HL-60/S4 treated with phorbol 12-myristate 13-acetate at 8.2 ng/mL for 4 days and 3 days (cell line): ENCODE results near the gene PTPRN2.
"Not testable (repeated sequence)": the region's sequence is repeated elsewhere in the genome, so short reads cannot be mapped to it uniquely, and the experiment has no call there.

ENCODE experiments used
- in situ Hi-C: fragments of 300-500 bp; cut with MboI; formaldehyde crosslinking; loops from 2 replicates; pipeline ENCODE4 v1.15.0; 2022; ENCODE audit warnings: low sequenced_read_pairs

The PTPRN2 gene

DNA sequence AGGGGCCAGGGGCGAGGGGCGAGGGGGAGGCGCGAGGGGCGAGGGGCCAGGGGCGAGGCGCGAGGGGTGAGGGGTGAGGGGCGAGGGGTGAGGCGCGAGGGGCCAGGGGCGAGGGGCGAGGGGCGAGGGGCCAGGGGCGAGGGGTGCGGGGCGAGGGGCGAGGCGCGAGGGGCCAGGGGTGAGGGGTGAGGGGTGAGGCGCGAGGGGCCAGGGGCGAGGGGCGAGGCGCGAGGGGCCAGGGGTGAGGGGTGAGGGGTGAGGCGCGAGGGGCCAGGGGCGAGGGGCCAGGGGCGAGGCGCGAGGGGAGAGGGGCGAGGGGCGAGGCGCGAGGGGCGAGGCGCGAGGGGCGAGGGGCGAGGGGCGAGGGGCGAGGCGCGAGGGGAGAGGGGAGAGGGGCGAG lies 192.3 kb downstream of the PTPRN2 start:
- in situ Hi-C loops, result no loop called here

- in situ Hi-C loops, result no loop called here
These were observed 192.7 kb downstream of the PTPRN2 start for GRCh38 chr7:158394936-158395335.

- in situ Hi-C loops, result no loop called here
These were observed 193.5 kb downstream of the PTPRN2 start for GRCh38 chr7:158393926-158394625.

DNA sequence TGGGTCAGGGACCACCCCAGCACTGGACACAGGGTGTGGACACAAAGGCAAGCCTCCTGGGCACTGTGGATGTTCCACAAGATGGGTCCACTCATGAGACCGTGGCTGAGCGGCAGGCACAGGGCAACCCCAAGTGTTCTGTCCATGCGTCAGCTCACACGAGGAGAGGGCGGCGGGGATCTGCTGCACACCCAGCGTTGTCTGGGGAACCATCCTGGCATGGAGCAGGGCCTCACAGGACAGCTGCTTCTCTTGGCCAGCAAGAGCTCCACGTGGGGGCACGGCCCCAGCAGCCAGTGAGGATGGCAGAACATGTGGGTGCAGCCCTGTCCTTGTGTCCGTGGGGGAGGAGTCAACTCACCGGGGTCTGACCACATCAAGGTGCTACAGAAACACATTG lies 195.4 kb downstream of the PTPRN2 start:
- in situ Hi-C loops, result no loop called here

DNA sequence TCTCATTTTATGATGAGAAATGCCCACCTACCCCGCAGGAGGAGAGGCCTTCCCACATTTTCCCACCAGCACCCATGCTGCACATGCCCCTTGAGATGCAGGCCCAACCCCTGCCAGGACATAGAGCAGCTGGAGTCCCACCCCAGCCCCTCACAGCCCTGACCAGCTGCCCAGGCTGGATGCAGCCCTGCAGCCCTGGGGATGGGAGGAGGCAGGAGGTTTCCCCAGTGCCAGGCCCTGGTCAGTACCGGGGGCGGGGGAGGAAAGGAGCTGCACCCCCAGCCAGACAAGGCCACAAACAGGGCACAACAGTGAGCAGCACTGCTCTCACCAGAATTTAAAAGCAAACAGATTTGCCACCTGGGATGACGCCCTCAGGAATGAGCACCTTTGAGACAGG lies 196.1 kb downstream of the PTPRN2 start:
- in situ Hi-C loops, result no loop called here

DNA sequence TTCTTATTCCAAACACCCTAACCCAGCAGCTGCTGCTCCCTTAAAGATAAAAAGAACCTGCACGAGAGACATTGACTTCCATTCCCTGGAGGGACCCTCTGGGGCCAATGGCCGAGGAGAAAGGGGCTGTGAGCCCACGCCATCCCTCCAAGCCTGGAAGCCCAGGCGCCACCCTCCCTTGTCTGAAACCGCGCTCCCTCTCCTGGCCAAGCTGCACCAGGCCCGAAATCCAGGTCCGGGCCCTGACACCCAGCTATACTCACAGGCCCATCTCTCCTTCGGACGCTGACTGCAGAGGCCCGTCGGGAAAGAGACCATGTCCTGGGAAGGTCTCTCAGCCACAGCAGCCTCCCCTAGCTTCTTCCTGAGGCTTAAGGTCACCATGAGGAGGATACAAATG lies 196.5 kb downstream of the PTPRN2 start:
- in situ Hi-C loops, result no loop called here

DNA sequence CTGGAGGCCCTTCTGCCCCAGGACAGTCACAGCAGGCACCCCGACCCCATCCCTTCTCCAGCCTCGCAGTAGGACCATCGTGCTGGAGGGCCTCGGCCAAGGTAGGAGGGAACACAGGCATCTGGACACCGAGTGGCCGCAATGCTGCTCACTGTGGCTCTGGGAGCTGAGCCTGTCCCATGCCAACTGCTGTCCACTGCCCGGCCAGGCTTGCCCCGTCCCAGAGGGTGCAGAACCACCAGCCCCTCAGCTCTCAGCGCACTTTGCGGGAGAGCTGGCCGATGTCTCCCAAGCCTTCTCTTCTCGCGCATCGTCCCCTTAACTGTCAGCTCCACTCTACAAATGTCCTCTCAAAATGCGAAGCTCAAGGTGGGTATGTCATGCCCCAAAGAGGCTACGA lies 197.2 kb downstream of the PTPRN2 start:
- in situ Hi-C loops, result no loop called here

DNA sequence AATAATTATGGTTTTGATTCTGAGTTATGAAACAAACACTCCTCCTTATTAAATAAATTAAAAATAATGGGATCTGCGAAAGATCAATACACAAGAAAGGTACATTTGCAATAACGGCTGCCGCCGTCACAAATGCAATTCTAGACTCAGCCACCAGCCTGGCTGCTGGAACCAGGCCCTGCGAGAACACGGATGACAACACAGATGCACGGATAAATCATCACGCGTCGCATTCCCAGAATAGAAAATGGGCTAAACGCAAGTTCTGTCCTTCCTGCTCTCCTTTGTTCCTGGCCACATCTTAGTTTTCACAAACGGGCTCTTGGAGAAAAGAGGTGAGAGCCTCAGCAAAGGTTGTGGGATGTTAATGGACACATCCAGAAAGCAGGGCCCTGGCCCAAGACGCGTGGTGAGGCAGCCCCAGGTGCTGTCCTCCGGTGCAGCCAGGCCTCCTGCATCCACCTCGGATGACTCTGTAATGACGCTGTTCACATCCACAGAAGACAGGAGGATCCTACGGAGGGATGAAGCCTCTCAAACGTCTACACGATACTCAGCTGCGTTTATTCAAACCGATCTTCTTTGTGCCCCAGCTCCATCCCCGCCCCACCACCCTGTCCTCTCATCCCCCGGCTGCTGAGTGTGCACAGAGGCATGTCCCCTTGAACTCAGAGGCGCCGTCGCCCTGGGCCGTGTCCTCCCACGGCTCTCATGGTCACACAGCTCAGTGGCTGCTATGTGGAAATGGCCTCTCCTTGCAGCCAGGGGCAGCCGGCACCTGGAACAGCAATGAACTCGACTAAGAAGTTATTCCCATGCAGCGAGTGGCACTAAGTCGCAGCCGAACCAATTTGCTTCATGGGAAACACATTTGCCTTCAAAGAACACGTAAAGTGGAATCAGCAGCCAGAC lies 197.9 kb downstream of the PTPRN2 start:
- in situ Hi-C loops, result no loop called here

DNA sequence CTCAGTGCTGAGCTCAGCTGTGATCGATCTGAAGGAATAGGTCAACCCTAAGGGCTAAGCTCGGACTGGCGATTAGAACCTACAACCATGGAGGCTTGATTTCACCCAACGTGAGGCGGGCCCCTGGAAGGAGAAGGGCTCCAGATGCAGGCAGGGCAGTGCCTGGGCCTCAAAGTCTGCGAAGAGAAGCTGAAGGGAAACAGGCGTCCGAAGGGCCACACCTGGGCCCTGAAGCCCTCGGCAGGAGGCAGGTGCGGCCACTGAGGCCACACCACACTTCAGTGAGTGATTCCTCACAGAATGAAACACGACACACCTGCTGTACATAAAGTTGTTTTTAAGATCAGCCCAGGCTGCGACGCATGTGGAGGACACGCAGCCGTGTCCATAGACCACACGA lies 198.7 kb downstream of the PTPRN2 start:
- in situ Hi-C loops, result no loop called here

GRCh38 chr7:158388072-158388471 lies 199.6 kb downstream of the PTPRN2 start:
- in situ Hi-C loops, result no loop called here

DNA sequence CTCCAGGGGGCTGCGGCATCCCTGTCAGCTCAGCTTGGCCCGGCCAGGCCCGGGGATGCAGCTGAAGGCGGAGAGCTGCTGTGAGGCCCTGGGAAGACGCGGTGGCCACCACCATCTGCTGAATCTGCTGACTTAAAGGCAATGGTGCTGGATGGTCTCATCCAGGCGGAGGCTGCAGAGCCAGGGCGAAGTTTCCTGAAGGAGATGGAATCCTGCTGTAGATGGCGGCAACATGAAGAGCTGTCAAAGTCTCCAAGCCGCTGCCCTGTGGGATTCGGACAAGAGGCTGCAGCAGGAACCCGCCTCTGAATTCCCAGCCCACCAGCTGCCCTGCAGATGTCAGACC lies 200.1 kb downstream of the PTPRN2 start:
- in situ Hi-C loops, result no loop called here

GRCh38 chr7:158386866-158387545 lies 200.6 kb downstream of the PTPRN2 start:
- in situ Hi-C loops, result no loop called here

DNA sequence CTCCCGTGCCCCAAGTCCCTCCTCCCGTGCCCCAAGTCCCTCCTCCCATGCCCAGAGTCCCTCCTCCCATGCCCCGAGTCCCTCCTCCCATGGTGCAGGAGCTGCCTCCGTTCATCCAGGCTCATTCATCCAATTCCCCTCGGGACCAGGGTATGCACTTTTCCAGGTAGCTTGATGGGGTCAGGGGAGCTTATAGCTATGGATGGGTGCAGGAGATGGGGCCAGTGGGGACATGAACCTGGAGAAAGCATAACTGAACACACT lies 201.3 kb downstream of the PTPRN2 start:
- in situ Hi-C loops, result no loop called here

- in situ Hi-C loops, result not testable (repeated sequence)
These were observed 201.9 kb downstream of the PTPRN2 start for GRCh38 chr7:158385496-158386354.

DNA sequence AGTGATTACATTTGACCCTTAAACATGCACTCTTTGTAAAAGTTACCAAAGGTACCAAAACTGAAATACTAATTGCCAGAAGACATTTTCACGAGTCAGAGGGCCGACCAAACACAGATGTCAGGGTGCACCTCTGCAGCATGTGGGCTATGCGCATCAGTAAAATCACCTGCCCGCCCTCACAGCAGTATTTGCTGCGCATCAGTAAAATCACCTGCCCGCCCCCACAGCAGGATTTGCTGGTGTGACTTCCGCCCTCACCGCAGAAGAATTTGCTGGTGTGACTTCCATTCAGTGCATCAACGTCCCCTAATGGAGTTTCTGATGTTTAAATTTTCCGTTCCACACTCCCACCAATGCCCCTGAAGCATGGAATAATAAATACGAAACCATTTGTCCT lies 202.9 kb downstream of the PTPRN2 start:
- in situ Hi-C loops, result no loop called here

DNA sequence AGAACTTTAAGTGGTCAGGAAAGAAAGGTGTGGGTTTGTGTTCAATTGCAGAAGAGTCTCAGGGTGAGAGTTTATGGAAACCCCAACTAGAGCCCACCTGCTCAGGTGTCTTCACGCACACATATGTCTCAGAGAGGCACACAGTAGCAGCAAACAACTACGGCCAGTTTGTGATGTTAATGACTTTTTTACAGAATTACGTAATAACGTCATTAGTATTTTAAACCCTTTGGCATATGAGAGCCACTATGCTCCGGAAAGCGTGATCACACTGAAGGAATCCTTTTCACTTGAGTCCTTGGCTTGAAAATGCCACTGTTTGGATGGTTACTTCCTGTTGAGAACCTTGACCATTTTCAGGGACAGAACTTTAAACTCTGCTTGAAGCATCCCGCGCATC lies 204.0 kb downstream of the PTPRN2 start:
- in situ Hi-C loops, result no loop called here

DNA sequence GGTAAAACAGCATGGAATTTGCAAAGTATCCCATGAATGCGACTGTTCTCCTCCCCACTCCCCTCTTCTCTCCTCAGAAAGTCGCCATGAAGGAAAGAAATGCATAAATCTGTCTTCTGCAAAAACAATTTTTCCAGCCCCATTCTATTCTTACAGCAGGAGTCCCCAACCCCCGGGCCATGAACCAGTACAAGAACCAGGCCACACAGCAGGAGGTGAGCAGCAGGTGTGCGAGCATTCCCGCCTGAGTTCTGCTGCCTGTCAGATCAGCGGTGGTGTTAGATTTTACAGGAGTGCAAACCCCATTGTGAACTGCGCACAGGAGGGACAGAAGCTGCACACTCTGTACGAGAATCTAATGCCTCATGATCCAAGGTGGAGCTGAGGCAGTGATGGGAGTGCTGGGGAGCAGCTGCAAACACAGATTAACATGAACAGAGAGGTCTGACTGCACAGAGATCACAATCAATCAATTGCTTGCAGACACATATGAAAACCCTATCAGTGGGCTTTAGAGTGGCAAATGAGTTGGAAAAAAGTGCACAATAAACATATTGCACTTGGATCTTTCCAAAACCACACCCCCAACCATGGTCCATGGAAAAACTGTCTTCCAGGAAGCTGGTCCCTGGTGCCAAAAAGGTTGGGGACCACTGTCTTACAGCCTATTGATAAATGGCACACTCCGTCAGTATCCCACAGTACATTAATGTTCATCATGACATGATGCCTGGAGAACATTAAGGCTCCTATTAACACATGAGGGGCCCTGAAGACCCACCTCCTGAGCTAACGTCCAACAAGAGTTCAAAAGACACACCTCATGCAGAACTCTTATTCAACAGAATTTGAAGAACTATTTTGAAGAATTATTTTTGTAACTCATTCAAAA lies 205.0 kb downstream of the PTPRN2 start:
- in situ Hi-C loops, result no loop called here

DNA sequence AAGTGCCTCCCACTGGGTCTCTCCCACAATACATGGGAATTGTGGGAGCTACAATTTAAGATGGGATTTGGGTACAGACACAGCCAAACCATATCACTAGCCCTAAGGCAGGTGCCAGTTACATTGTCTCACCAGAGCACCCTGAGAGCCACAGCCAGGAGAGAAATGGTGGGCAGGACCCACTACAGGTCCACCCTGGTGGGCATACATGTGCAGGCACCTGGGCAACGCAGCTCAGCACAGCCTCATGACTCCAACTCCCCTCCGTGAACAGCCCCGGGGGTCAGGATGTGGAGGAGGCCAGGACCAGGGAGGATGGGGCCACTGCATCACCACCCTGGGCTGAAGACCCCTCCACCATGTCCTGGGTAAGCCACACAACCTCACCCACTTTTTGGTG lies 205.7 kb downstream of the PTPRN2 start:
- in situ Hi-C loops, result no loop called here

DNA sequence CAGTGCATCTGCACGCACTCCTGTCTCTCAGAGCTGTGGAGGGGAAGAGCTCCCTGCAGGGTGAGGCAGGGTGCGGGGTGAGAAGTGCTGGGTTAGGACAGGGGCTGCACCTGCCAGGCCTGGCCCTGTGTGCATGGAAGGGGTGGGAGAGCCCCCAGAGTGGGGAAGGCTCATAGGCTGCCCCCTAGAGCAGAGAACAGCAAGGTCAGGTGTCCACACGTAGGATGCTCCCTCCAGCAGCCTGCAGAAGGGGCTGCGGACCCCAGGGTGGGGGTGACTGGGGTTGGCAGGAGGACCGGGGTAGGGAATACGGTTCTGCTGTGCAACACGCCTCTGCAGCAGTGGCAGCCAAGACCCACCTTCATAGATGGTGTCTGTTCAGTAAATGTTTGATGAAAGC lies 208.6 kb downstream of the PTPRN2 start:
- in situ Hi-C loops, result no loop called here
